PC-9 (cell line): Measurements from ENCODE around the gene EML6.

Experiments used
- CTCF ChIP-seq: fragments of 200-600 bp; sonication (generic); conservative IDR thresholded peaks from 2 replicates; pipeline ENCODE4 v1.6.1; 2017; ENCODE audit warnings: mixed run types, antibody characterized with exemption, mild to moderate bottlenecking, moderate library complexity
- EZH2 ChIP-seq: fragments of 200-600 bp; sonication (generic); IDR thresholded peaks from 2 replicates; pipeline ENCODE4 v1.8.0; 2017; ENCODE audit warnings: antibody characterized with exemption, low read depth

DNA sequence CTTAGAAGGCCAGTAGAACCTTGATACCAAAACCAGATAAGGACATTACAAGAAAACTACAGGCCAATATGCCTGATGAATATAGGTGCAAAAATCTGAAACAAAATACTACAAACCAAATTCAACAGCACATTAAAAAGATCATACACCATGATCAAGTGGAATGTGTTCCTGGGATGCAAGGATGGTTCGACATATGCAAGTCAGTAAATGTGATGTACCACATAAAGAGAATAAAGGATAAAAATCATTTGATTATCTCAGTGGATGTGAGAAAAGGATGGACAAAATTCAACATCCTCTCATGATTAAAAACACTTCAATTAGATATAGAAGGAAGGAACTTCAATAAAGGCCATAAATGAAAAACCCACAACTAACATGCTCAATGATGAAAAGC lies 197.2 kb downstream of the EML6 start:
- TF ChIP-seq EZH2, result no peak
- no peak for TF ChIP-seq CTCF
